ENCODE data around the gene PABPC4L. TPM values are rescaled to one million over a fixed set of nuclear protein-coding genes. Genes with fewer than 3 reads are reported as not detected.
"Not testable (repeated sequence)": the region's sequence is repeated elsewhere in the genome, so short reads cannot be mapped to it uniquely, and the experiment has no call there.

PABPC4L gene
- 13.1 TPM for total RNA-seq

DNA sequence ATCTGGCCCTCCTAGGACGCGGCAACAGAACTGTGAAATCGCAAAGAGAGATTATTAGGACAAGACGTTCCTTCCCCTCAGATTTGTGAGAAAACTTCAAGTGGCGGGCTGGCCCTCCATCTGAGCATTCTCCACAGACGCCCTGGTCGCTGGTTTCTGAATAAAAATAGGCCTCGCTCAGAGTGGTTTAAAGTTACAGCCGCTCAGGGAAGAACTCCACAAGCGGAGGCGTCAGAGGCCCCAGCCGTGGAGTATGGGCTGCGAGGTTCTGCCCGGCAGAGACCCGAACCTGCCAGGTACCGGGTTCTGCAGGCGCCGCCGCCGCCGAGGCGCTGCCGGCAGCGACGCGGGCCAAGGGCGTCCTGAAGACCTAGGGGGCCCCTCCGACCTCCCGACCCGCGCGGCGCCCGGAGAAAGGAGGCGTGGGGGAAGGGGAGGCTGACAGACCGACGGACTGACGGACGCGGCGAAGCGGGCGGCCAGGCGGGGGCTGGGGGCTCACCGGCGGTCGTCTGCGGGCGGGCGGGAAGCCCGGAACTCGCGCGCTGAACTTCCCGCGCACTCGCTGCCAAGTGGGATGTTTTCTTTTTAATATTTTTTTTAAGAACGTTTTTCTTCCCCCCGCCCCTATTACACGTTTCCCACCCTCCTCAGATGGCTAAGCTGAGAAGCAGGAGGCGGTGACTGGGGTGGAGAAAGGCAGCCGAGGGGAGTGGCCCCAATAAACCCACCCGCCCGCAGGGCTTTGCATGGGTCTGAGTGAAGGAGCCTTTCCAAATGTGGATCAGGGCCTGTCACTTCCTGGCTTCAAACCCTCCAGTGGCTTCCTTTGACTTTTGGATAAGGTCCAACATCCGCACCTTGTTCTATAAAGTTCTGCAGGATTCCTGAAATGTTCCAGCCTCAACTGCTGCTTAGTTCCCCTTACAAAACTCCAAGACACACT, at the start of gene PABPC4L:
PABPC4L (minus strand) TSS at position 574 of the 946 bp plus-strand sequence. CDS start 770 bp downstream, outside the sequence.
- DNase-seq, result peak; percentile 93

DNA sequence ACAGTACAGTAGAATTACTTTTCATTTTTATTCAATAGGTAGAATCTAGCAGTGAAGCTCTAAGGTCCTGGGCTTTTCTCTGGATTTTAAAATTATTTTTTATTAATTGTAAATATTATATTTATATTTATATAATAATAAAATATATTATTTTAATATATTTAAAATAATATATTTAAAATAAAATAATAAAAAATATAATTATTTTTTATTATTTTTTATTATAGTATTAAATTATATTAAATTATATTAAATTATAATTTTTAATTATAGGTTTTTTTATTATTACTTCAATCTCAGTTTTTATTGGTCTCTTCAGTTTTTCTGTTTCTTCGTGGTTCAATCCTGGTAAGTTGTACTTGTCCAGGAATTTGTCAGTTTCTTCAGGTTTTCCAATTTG, 49.7 kb upstream of the PABPC4L start:
- no peak for DNase-seq

DNA sequence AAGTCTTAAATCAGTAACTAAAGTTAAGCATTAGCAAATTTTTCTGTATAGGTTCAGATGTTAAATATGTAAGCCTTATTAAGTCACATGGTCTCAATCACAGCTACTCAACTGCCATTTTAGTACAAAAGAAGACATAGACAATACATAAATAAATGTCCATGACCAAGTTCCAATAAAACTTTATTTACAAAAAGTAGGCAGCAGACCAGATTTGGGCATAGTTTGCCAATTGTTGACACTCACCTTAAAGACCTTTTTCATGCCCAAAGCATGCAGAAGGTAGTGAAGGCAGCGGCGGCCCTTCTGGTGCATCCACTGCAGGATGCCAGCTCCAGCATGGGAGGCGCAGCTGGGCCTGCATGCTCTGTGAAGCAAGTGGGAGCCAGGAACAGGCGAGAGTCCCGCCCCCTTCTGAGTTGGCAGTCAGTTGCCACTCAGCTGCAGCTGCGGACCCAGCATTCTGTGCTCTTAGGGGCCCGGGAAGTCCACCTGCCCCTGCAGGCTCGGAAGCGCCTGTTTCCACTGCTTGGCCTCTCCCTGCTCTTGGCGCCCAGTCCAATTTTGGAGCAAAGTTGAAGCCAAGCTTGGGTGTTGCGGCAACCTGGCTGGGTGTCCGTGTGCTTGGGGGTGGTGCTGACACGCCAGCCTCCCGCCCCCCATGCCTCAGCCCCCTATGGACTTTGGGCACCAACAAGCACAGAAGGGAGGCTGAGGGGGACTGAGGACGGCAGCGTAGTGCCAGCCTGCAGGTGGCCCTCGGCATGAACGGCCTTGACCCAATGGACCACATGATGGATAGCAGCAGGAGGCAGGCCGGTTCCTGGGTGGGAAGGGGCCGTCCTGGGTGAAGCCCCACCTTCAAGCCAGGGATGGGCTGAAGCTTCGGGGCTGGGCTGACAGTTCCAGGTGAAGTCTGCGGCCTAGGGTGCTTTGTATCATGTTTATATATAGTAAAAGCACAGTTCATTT, 42.4 kb upstream of the PABPC4L start:
- DNase-seq, result no peak

DNA sequence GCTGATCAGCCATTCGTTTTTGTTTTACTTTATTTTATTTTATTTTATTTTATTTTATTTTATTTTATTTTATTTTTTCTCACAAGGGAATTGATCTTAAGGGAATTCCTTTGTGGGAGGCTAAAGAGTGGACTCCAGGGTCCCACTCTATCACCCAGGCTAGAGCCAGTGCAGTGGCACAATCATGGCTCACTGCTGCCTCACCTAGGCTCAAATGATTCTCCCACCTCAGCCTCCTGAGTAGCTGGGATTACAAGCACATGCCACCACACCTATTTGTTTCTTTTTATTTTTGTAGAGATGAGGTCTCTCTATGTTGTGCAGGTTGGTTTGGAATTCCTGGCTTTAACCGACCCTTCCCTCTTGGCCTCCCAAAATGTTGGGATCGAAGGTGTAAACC, 17.5 kb upstream of the PABPC4L start:
- no peak for DNase-seq

DNA sequence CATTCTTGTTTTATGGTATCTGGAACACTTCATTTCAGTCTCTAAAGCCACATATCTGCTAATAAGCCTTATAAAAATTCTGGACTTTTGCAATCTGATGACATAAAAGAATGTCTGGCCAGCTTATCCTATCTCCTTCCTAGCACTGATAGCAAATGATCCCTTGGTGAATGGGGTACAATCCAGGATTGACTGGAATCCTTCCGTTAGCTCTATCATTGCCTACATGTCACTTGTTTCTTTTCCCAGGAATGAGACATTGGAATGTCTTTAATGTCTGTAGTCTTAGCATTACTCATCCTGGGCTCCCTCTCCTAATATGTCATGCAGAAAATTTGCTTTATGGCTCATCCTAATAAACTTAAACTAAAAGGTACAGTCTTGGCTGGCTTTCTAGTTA, 14.8 kb upstream of the PABPC4L start:
- no peak for DNase-seq

DNA sequence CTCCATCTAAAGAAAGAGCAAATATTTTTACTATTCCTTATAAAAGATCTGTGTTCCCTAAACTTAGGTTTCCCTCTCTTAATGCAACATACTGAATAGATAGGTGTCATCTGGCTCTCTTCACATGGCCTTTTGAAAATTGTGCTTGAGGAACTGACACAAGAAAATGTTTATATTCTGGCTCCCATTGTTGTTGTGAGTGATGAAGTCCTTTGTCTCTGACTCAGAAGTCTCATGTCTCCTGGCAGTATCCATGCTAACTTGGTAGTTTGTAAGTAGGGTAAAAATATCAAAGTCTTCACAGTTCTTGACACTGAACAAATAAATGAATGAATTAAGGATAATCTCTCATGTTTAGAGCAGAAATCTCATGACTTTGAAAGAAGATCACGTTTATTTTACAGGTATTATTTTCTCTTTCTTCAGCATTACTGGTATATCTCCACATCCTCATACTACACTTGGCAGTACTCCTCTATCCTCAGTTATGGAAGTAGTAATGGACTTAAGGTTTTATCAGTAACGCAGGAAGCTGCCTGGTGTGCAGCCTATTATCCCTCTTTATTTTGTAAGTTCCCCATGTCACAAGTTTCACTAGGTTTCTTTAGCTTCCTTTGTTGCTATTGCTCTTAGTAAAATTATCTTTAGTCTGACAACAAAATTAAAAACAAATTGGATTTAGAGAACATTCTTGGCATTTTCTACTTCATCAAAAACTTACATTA, 14.2 kb upstream of the PABPC4L start:
- no peak for DNase-seq

DNA sequence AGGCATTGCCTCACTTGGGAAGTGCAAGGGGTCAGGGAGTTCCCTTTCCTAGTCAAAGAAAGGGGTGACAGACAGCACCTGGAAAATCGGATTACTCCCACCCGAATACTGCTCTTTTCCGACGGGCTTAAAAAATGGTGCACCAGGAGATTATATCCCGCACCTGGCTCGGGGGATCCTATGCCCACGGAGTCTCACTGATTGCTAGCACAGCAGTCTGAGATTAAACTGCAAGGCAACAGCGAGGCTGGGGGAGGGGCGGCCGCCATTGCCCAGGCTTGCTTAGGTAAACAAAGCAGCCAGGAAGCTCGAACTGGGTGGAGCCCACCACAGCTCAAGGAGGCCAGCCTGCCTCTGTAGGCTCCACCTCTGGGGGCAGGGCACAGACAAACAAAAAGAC, 6.4 kb upstream of the PABPC4L start:
- not testable (repeated sequence) for DNase-seq

DNA sequence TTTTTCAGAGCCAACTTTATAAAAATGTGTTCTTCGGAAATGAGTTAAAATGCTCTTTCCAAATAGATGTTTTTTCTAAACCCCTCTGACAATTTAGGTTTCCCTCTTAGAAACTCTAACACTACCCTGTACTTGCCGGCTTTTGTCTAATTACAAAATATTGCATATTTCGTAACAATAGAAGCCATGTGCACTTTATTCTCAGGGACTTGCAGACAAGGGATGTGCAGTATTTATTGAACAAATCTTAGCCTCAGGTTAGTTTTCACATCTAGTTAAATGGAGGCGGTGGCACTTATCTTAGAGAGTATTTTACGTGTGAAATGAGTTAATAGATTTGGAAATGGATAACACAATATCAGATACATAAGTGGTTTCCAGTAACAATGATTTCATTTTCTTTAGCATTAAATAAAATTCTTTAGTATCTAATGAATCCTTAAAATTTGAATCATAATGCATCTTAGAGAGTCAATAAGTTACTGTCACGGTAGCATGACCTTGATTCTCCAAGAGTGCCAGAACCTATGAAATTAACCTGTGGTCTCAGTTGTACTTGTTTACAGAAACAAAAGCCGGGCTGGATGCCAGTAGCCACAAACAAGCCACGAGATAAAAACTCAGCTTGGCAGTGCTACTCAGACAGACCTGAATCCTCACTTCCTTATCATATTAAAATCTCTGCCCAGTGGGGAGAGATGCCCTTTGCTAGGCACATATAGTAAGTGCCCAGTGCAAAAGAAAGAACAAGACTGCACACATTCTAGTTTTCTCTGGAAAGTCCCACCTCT, 772 bp upstream of the PABPC4L start:
- DNase-seq, result no peak

DNA sequence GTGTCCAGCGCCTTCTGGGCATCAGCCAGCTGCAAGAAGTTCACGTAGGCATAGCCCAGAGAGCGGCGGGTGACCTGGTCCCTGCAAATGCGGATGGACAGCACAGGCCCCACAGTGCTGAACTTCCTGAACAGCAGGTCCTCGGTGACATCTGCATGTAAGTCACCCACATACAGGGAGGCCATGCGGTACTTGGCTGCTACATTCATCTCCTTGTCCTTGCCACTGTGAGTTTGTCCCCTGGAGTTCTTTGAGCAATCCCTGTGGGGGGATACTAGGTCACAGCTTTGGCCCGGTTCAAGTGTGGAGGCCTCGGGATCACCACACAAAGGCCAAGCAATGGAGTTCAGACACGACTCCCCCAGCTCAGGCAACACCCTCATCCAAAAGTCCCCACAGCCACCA, 776 bp downstream of the PABPC4L start:
- DNase-seq, result no peak

DNA sequence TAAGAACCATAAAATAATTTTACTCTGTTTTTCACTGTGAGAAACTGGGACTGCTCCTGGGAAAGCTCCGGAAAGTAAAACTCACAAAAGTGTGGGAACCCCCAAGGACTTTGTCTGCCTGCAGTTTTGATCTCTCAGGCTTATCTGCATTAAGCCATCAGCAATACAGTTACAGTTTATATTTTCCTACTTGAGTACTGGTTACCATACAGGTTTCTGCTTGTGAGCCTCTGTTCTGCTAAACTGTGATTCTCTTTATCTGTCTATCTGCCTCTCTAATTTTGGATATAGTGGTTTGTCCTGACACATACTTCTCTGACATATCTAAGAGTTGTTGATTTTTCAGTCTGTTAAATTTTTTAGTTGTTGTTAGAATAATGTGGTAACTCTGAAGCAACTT, 11.6 kb downstream of the PABPC4L start:
- no peak for DNase-seq

DNA sequence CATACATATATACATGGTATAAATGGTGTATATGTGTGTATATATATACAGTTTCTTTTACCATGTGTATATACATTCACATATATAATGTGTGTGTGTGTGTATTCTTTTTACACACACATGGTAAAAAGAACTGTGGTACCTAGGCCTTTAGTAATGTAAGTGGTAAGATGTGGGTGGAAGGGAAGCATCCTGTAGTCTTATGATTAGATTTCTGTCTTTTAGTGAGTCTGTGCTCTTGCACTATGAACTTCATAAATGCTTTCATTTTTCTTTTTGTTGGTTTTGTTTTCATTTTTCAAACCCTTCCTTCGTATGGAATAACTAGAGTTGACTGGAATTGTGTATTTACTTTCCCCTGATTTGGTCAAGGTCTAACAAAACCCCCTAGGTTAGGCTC, 12.1 kb downstream of the PABPC4L start:
- no peak for DNase-seq

DNA sequence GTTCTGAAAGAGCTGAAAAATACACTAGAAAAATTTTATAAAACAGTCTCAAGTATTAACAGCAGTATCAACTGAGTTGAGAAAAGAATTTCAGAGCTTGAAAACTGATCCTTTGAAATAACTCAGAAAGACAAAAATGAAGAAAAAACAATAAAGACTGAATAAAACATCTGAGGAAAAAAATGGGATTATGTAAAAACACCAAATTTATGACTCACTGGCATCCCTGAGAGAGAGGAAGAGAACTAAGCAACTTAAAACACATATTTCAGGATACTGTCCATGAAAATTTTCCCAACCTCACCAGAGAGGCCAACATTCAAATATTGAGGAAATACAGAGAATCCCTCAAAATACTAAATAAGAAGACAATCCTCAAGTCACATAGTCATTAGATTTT, 22.9 kb downstream of the PABPC4L start:
- no peak for DNase-seq

DNA sequence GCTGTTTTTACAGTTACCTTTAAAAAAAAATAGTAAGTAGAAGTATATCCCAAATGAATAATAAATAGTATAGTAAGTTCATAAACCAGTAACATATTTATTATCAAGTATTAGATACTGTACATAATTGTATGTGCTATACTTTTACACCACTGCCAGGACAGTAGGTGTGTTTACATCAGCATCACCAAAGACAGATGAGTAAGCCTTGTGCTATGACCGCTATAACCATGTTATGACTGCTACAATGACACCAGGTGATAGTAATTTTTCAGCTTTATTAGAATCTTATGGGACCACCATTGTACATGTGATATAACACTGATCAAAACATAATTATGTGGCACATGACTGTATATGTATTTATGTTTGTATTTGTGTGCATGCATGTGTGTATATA, 27.3 kb downstream of the PABPC4L start:
- no peak for DNase-seq

DNA sequence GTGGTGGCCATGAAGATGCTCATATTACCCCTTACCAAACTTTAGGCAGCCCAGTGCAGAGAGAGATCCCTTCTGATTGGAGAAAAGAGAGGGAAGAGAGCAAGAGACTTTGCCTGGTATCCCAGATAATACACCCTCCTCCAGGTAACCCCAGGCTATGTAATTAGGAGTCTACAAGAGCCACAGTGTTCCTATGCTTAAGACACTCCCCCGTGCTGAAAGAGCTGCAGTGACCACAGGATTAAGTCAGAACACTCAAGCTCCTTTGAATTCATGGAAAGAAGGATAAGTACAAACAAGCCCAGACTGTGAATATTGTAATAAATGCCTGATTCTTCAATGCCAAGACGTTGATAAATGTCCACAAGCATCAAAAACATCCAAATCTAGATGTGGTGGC, 41.4 kb downstream of the PABPC4L start:
- DNase-seq, result no peak

DNA sequence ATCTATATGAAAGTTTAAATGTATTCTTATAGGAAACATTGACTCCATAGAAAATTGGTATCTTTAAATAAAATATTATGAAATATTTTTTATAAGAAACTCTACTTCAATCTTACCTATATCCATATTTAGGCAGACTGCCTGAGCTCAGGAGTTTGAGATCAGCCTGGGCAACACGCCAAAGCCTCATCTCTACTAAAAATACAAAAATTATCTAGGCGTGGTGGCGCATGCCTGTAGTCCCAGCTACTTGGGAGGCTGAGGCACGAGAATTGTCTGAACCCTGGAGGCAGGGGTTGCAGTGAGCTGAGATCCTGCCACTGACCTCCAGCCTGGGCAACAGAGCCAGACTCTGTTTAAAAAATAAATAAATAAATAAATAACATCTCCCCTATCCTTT, 47.5 kb downstream of the PABPC4L start:
- no peak for DNase-seq

DNA sequence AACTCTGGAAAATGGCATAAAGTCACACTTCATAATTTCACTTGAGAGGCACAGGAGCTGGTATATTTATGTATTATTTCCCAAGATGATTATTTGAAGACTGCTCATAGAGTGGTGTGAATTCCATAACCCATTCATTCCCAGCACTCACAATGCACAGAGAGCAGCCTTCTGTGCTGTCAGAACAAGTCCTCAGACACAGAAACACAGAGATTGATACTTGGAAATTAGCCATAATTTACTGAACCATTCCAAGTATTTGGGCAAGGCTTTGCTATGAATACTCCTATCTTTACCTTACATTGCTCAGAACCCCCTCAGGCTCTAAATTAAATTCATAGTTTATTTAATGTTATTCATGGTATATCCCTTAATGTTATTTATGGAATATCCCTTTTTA, 53.6 kb downstream of the PABPC4L start:
- DNase-seq, result peak; percentile 6
